ENCODE data around the gene TMPRSS4.

TMPRSS4 gene

GRCh38 chr11:118117790-118118601 is 41.1 kb downstream of the TMPRSS4 start:
- TF ChIP-seq GATA3 (IDR thresholded peaks at IDR 0.05; ENCODE audit: low read depth, low read length): no peak
- TF ChIP-seq GATA2 (IDR thresholded peaks at IDR 0.05; ENCODE audit: low read depth, low read length): no peak

- TF ChIP-seq GATA2 (IDR thresholded peaks at IDR 0.05; ENCODE audit: low read depth, low read length) (no peak), GATA3 (IDR thresholded peaks at IDR 0.05; ENCODE audit: low read depth, low read length) (no peak)
Measured at GRCh38 chr11:118120793-118121192, 43.9 kb downstream of the TMPRSS4 start.

- TF ChIP-seq GATA3 (IDR thresholded peaks at IDR 0.05; ENCODE audit: low read depth, low read length): no peak
- no peak for TF ChIP-seq GATA2 (IDR thresholded peaks at IDR 0.05; ENCODE audit: low read depth, low read length)
Measured at GRCh38 chr11:118124929-118125535, 48.2 kb downstream of the TMPRSS4 start.

GRCh38 chr11:118126082-118126838 is 49.4 kb downstream of the TMPRSS4 start:
- no peak for TF ChIP-seq GATA3 (IDR thresholded peaks at IDR 0.05; ENCODE audit: low read depth, low read length)
- no peak for TF ChIP-seq GATA2 (IDR thresholded peaks at IDR 0.05; ENCODE audit: low read depth, low read length)

GRCh38 chr11:118128310-118128709 is 51.4 kb downstream of the TMPRSS4 start:
- no peak for TF ChIP-seq GATA2 (IDR thresholded peaks at IDR 0.05; ENCODE audit: low read depth, low read length)
- no peak for TF ChIP-seq GATA3 (IDR thresholded peaks at IDR 0.05; ENCODE audit: low read depth, low read length)

- no peak for TF ChIP-seq GATA2 (IDR thresholded peaks at IDR 0.05; ENCODE audit: low read depth, low read length)
- no peak for TF ChIP-seq GATA3 (IDR thresholded peaks at IDR 0.05; ENCODE audit: low read depth, low read length)
Measured at GRCh38 chr11:118128721-118129470, 52.0 kb downstream of the TMPRSS4 start.

GRCh38 chr11:118129471-118130172 is 52.7 kb downstream of the TMPRSS4 start:
- TF ChIP-seq GATA3 (IDR thresholded peaks at IDR 0.05; ENCODE audit: low read depth, low read length) (no peak), GATA2 (IDR thresholded peaks at IDR 0.05; ENCODE audit: low read depth, low read length) (no peak)

- TF ChIP-seq GATA3 (IDR thresholded peaks at IDR 0.05; ENCODE audit: low read depth, low read length): no peak
- TF ChIP-seq GATA2 (IDR thresholded peaks at IDR 0.05; ENCODE audit: low read depth, low read length): no peak
Measured at GRCh38 chr11:118132385-118133151, 55.7 kb downstream of the TMPRSS4 start.

- TF ChIP-seq GATA3 (IDR thresholded peaks at IDR 0.05; ENCODE audit: low read depth, low read length) (no peak), GATA2 (IDR thresholded peaks at IDR 0.05; ENCODE audit: low read depth, low read length) (no peak)
Measured at GRCh38 chr11:118133816-118134215, 56.9 kb downstream of the TMPRSS4 start.

- TF ChIP-seq GATA2 (IDR thresholded peaks at IDR 0.05; ENCODE audit: low read depth, low read length): no peak
- TF ChIP-seq GATA3 (IDR thresholded peaks at IDR 0.05; ENCODE audit: low read depth, low read length): no peak
Measured at GRCh38 chr11:118135051-118135795, 58.3 kb downstream of the TMPRSS4 start.

GRCh38 chr11:118135796-118136165 is 58.9 kb downstream of the TMPRSS4 start:
- no peak for TF ChIP-seq GATA3 (IDR thresholded peaks at IDR 0.05; ENCODE audit: low read depth, low read length)
- TF ChIP-seq GATA2 (IDR thresholded peaks at IDR 0.05; ENCODE audit: low read depth, low read length): no peak

- TF ChIP-seq GATA3 (IDR thresholded peaks at IDR 0.05; ENCODE audit: low read depth, low read length): no peak
- no peak for TF ChIP-seq GATA2 (IDR thresholded peaks at IDR 0.05; ENCODE audit: low read depth, low read length)
Measured at GRCh38 chr11:118136341-118136740, 59.5 kb downstream of the TMPRSS4 start.
